Prostate gland (tissue), 2 donors: Measurements from ENCODE around the gene DIPK1B. TPM values are rescaled to one million over a fixed set of nuclear protein-coding genes. Genes with fewer than 3 reads are reported as not detected.

Source experiments
- DNase-seq: peaks from one replicate; pipeline ENCODE4 v3.0.0-alpha.2; 2019; ENCODE audit warnings: low spot score
- H3K27ac ChIP-seq, 2 donors: fragments of 200-600 bp; sonication (generic); 2 replicates each; pipeline ENCODE4 v1.5.1; 2017 to 2019
- H3K27me3 ChIP-seq: fragments of 200-600 bp; sonication (generic); replicated peaks from 2 replicates; pipeline ENCODE4 v1.5.1; 2019; ENCODE audit not compliant: insufficient read depth
- H3K36me3 ChIP-seq, 2 donors: fragments of 200-600 bp; sonication (generic); 1 replicate in 1 of 2; 2 replicates in 1 of 2; pipeline versions ENCODE4 v1.5.1 to v1.8.1; 2017 to 2019
- H3K4me1 ChIP-seq: fragments of 200-600 bp; sonication (generic); replicated peaks from 2 replicates; pipeline ENCODE4 v1.5.1; 2019
- H3K4me3 ChIP-seq, 2 donors: fragments of 200-600 bp; sonication (generic); 2 replicates each; pipeline ENCODE4 v1.5.1; 2017 to 2019
- H3K9me3 ChIP-seq: fragments of 200-600 bp; sonication (generic); 2 replicates; pipeline ENCODE4 v1.5.1; 2017
- CTCF ChIP-seq, 4 experiments: fragments of 200-600 bp in 2 of 4; fragments of 450-650 bp in 2 of 4; sonication (generic) in 2 of 4; IDR thresholded peaks; 1 replicate in 3 of 4; 2 replicates in 1 of 4; pipeline ENCODE4 v1.5.1; 2016 to 2019; ENCODE audit warnings: antibody characterized with exemption in 4 of 4, mild to moderate bottlenecking in 2 of 4, moderate library complexity in 2 of 4
- POLR2A ChIP-seq: fragments of 450-650 bp; IDR thresholded peaks from one replicate; pipeline ENCODE4 v1.6.1; 2016; ENCODE audit warnings: antibody characterized with exemption, mild to moderate bottlenecking
- POLR2AphosphoS5 ChIP-seq: sonication (generic); formaldehyde crosslinking; IDR thresholded peaks from one replicate; pipeline ENCODE4 v1.6.1; 2017; ENCODE audit warnings: antibody characterized with exemption
- WGBS: methylation state at CpG from one replicate; pipeline ENCODE4 v1.1.5; 2018; 5-methylcytosine and 5-hydroxymethylcytosine counted together
- intact Hi-C: fragments of 100-400 bp; cut with DNase I; formaldehyde crosslinking; loops from one replicate; pipeline ENCODE4 v1.14.2; 2022
- total RNA-seq, 2 donors: library from RNA; depleted of rRNA; stranded (reverse); fragments of >200 nt; gene quantifications; one replicate each; pipeline ENCODE4 v1.1.0, GENCODE V29; 2016

Gene DIPK1B
- total RNA-seq, 2 donors from 2014 or later = 18.9 to 27.8 TPM

GRCh38 chr9:136745389-136746154 lies 33.2 kb downstream of the DIPK1B start:
- no peak overlapping the region for H3K27ac ChIP-seq
- H3K27me3 ChIP-seq = peaks cover 7% of the 10 kb centered on the region
- DNase-seq = no peak
- H3K9me3 ChIP-seq = no peaks in the 10 kb centered on the region
- intact Hi-C loops = no loop called here
- TF ChIP-seq POLR2A (no peak), POLR2AphosphoS5 (no peak), CTCF (IDR thresholded peaks at IDR 0.05) (no peak)
- no peak overlapping the region for H3K4me3 ChIP-seq
- WGBS = 86% methylated on average over 23 of the region's 23 CpGs
- H3K36me3 ChIP-seq = no peaks in the 10 kb centered on the region
- H3K4me1 ChIP-seq = peaks cover 5% of the 10 kb centered on the region

GRCh38 chr9:136746155-136746490 lies 33.8 kb downstream of the DIPK1B start:
- H3K4me3 ChIP-seq = no peak overlapping the region
- H3K4me1 ChIP-seq = peaks cover 3% of the 10 kb centered on the region
- H3K9me3 ChIP-seq = no peaks in the 10 kb centered on the region
- WGBS = 85% methylated on average over 22 of the region's 22 CpGs
- intact Hi-C loops = no loop called here
- TF ChIP-seq POLR2A (no peak), POLR2AphosphoS5 (no peak), CTCF (IDR thresholded peaks at IDR 0.05) (no peak)
- H3K27ac ChIP-seq = no peak overlapping the region
- no peak for DNase-seq
- H3K27me3 ChIP-seq = peaks cover 7% of the 10 kb centered on the region
- H3K36me3 ChIP-seq = no peaks in the 10 kb centered on the region

- intact Hi-C loops = no loop called here
- H3K36me3 ChIP-seq = no peaks in the 10 kb centered on the region
- DNase-seq = no peak
- no peaks in the 10 kb centered on the region for H3K4me1 ChIP-seq
- H3K9me3 ChIP-seq = no peaks in the 10 kb centered on the region
- H3K27ac ChIP-seq = no peak overlapping the region
- H3K27me3 ChIP-seq = peaks cover 5% of the 10 kb centered on the region
- no peak for TF ChIP-seq POLR2A
- TF ChIP-seq CTCF (IDR thresholded peaks at IDR 0.05) = no peak
- no peak for TF ChIP-seq POLR2AphosphoS5
- WGBS = 87% methylated on average over 17 of the region's 18 CpGs
- no peak overlapping the region for H3K4me3 ChIP-seq
Measured at GRCh38 chr9:136746621-136747020, 34.2 kb downstream of the DIPK1B start.

- Histone ChIP-seq H3K4me3 (no peak overlapping the region), H3K27ac (no peak overlapping the region), H3K9me3 (no peaks in the 10 kb centered on the region), H3K27me3 (no peaks in the 10 kb centered on the region), H3K36me3 (no peaks in the 10 kb centered on the region), H3K4me1 (no peaks in the 10 kb centered on the region)
- no peak for DNase-seq
- intact Hi-C loops = no loop called here
- TF ChIP-seq POLR2A = no peak
- no peak for TF ChIP-seq CTCF (IDR thresholded peaks at IDR 0.05)
- TF ChIP-seq POLR2AphosphoS5 = no peak
- WGBS = 87% methylated on average over 22 of the region's 22 CpGs
Measured at GRCh38 chr9:136747161-136748060, 35.0 kb downstream of the DIPK1B start.
